Stimulated activated naive B cell treated with anti-CD40 and anti-IgM and Interleukin-4, amounts not matched to agents 10 μg/mL and 1 μg/mL and 100 μg/mL, for 72 hours (primary cell): ENCODE measurements around the gene TP53RK.

Experiments
- ATAC-seq, 2 donors: fragments of 150-1000 bp; cut with Tn5 transposase; replicated peaks; 2 replicates each; pipeline ENCODE4 v1.10.0; 2021; ENCODE audit warnings: moderate library complexity in 1 of 2
- DNase-seq: peaks from one replicate; pipeline ENCODE4 v3.0.0; 2021
- H3K27ac Mint-ChIP-seq: one replicate; pipeline ENCODE4 v1.8.0; 2022; ENCODE audit warnings: mild to moderate bottlenecking, mixed read lengths
- H3K27me3 Mint-ChIP-seq, 2 donors: one replicate each; pipeline ENCODE4 v1.8.0; 2022; ENCODE audit warnings: mixed read lengths in 2 of 2
- H3K36me3 Mint-ChIP-seq, 2 donors: one replicate each; pipeline ENCODE4 v1.8.0; 2022; ENCODE audit warnings: mixed read lengths in 2 of 2, mild to moderate bottlenecking in 1 of 2
- H3K4me1 Mint-ChIP-seq, 2 donors: one replicate each; pipeline ENCODE4 v1.8.0; 2022; ENCODE audit warnings: mixed read lengths in 2 of 2, mild to moderate bottlenecking in 1 of 2
- H3K4me3 Mint-ChIP-seq, 2 donors: one replicate each; pipeline ENCODE4 v1.8.0; 2022; ENCODE audit warnings: mild to moderate bottlenecking in 2 of 2, mixed read lengths in 2 of 2, moderate library complexity in 1 of 2
- H3K9me3 Mint-ChIP-seq, 2 donors: one replicate each; pipeline ENCODE4 v1.8.0; 2022; ENCODE audit warnings: mixed read lengths in 2 of 2, mild to moderate bottlenecking in 1 of 2

TP53RK gene

GRCh38 chr20:46713957-46714834, 25.0 kb upstream of the TP53RK start:
- DNase-seq (no peak), ATAC-seq (no peak)
- Mint-ChIP-seq H3K27ac (no peak overlapping the region), H3K36me3 (peaks cover 0 to under 1% of the 10 kb centered on the region in 2 donors), H3K9me3 (peaks cover 0 to under 1% of the 10 kb centered on the region in 2 donors), H3K4me1 (peaks cover 6 to 12% of the 10 kb centered on the region in 2 donors), H3K4me3 (no peak overlapping the region), H3K27me3 (peaks cover 40 to 49% of the 10 kb centered on the region in 2 donors)

GRCh38 chr20:46712056-46712636, 22.9 kb upstream of the TP53RK start:
- Mint-ChIP-seq H3K4me3 (no peak overlapping the region), H3K4me1 (peaks cover 9 to 16% of the 10 kb centered on the region in 2 donors), H3K27ac (no peak overlapping the region), H3K27me3 (peaks cover 55 to 64% of the 10 kb centered on the region in 2 donors), H3K9me3 (no peaks in the 10 kb centered on the region), H3K36me3 (peaks cover 0 to 4% of the 10 kb centered on the region in 2 donors)
- DNase-seq (no peak), ATAC-seq (no peak)

GRCh38 chr20:46710153-46710913, 21.1 kb upstream of the TP53RK start:
- peaks cover 3 to 4% of the 10 kb centered on the region in 2 donors for H3K36me3 Mint-ChIP-seq
- peak overlapping the region; percentile 83 to 85 for H3K4me3 Mint-ChIP-seq
- peaks cover 9 to 16% of the 10 kb centered on the region in 2 donors for H3K4me1 Mint-ChIP-seq
- ATAC-seq, result no peak
- peaks cover 56 to 65% of the 10 kb centered on the region in 2 donors for H3K27me3 Mint-ChIP-seq
- H3K9me3 Mint-ChIP-seq, result peaks cover 3 to 7% of the 10 kb centered on the region in 2 donors
- H3K27ac Mint-ChIP-seq, result no peak overlapping the region
- DNase-seq, result no peak

- peaks cover 56 to 63% of the 10 kb centered on the region in 2 donors for H3K27me3 Mint-ChIP-seq
Measured at GRCh38 chr20:46709459-46710152, 20.4 kb upstream of the TP53RK start, which contains the start of gene SLC2A10. TSS of gene SLC2A10 (plus strand) at chr20:46709649. CDS start at chr20:46709737, 88 bp downstream.

GRCh38 chr20:46709055-46709458, 19.8 kb upstream of the TP53RK start:
- H3K4me3 Mint-ChIP-seq, result peak overlapping the region; percentile 62 to 64
- ATAC-seq (no peak), DNase-seq (no peak)
- H3K27ac Mint-ChIP-seq, result peak overlapping the region; percentile 21
- peaks cover 52 to 63% of the 10 kb centered on the region in 2 donors for H3K27me3 Mint-ChIP-seq
- H3K4me1 Mint-ChIP-seq, result peaks cover 9 to 16% of the 10 kb centered on the region in 2 donors
- peaks cover 3 to 4% of the 10 kb centered on the region in 2 donors for H3K36me3 Mint-ChIP-seq
- H3K9me3 Mint-ChIP-seq, result peaks cover 3 to 7% of the 10 kb centered on the region in 2 donors

More at GRCh38 chr20:46709459-46710152, 20.4 kb upstream of the TP53RK start, which contains the start of gene SLC2A10:
- peaks cover 9 to 16% of the 10 kb centered on the region in 2 donors for H3K4me1 Mint-ChIP-seq
- H3K9me3 Mint-ChIP-seq, result peaks cover 3 to 7% of the 10 kb centered on the region in 2 donors
- ATAC-seq (peak; percentile 61 to 65), DNase-seq (no peak)
- H3K4me3 Mint-ChIP-seq, result peak within 1 kb of the TSS; percentile 83 to 85
- peak within 1 kb of the TSS; percentile 72 for H3K27ac Mint-ChIP-seq
- H3K36me3 Mint-ChIP-seq, result peaks cover 3 to 4% of the 10 kb centered on the region in 2 donors

- Mint-ChIP-seq H3K4me3 (no peak overlapping the region), H3K27me3 (peaks cover 48 to 60% of the 10 kb centered on the region in 2 donors), H3K27ac (no peak overlapping the region)
Measured at GRCh38 chr20:46708172-46708860, 19.1 kb upstream of the TP53RK start.

GRCh38 chr20:46706242-46706641, 17.0 kb upstream of the TP53RK start:
- H3K4me1 Mint-ChIP-seq, result peaks cover 9 to 16% of the 10 kb centered on the region in 2 donors
- peaks cover 3 to 4% of the 10 kb centered on the region in 2 donors for H3K36me3 Mint-ChIP-seq
- H3K4me3 Mint-ChIP-seq, result no peak overlapping the region
- no peak for DNase-seq
- peaks cover 3 to 7% of the 10 kb centered on the region in 2 donors for H3K9me3 Mint-ChIP-seq
- H3K27me3 Mint-ChIP-seq, result peaks cover 41 to 50% of the 10 kb centered on the region in 2 donors
- ATAC-seq, result no peak
- no peak overlapping the region for H3K27ac Mint-ChIP-seq

More at GRCh38 chr20:46708172-46708860, 19.1 kb upstream of the TP53RK start:
- H3K4me1 Mint-ChIP-seq, result peaks cover 9 to 16% of the 10 kb centered on the region in 2 donors
- H3K36me3 Mint-ChIP-seq, result peaks cover 3 to 4% of the 10 kb centered on the region in 2 donors
- H3K9me3 Mint-ChIP-seq, result peaks cover 3 to 7% of the 10 kb centered on the region in 2 donors
- DNase-seq (no peak), ATAC-seq (no peak)

GRCh38 chr20:46705378-46705729, 16.1 kb upstream of the TP53RK start:
- peaks cover 3 to 4% of the 10 kb centered on the region in 2 donors for H3K36me3 Mint-ChIP-seq
- ATAC-seq (no peak), DNase-seq (no peak)
- H3K4me1 Mint-ChIP-seq, result peaks cover 9 to 13% of the 10 kb centered on the region in 2 donors
- no peak overlapping the region for H3K27ac Mint-ChIP-seq
- peaks cover 38 to 49% of the 10 kb centered on the region in 2 donors for H3K27me3 Mint-ChIP-seq
- H3K4me3 Mint-ChIP-seq, result no peak overlapping the region
- peaks cover 3 to 7% of the 10 kb centered on the region in 2 donors for H3K9me3 Mint-ChIP-seq

GRCh38 chr20:46704714-46705377, 15.6 kb upstream of the TP53RK start:
- no peak overlapping the region for H3K4me3 Mint-ChIP-seq
- peaks cover 37 to 49% of the 10 kb centered on the region in 2 donors for H3K27me3 Mint-ChIP-seq
- H3K36me3 Mint-ChIP-seq, result peaks cover 3 to 4% of the 10 kb centered on the region in 2 donors
- ATAC-seq, result no peak
- H3K4me1 Mint-ChIP-seq, result peaks cover 5 to 8% of the 10 kb centered on the region in 2 donors
- H3K9me3 Mint-ChIP-seq, result peaks cover 3 to 7% of the 10 kb centered on the region in 2 donors
- no peak overlapping the region for H3K27ac Mint-ChIP-seq
- no peak for DNase-seq

- Mint-ChIP-seq H3K27me3 (peaks cover 36 to 45% of the 10 kb centered on the region in 2 donors), H3K9me3 (peaks cover 3 to 7% of the 10 kb centered on the region in 2 donors), H3K4me3 (no peak overlapping the region), H3K4me1 (no peaks in the 10 kb centered on the region), H3K27ac (no peak overlapping the region), H3K36me3 (peaks cover 0 to 3% of the 10 kb centered on the region in 2 donors)
- no peak for DNase-seq
- ATAC-seq, result no peak
Measured at GRCh38 chr20:46703435-46703834, 14.2 kb upstream of the TP53RK start.

GRCh38 chr20:46702447-46703203, 13.4 kb upstream of the TP53RK start:
- Mint-ChIP-seq H3K27ac (no peak overlapping the region), H3K9me3 (peaks cover 4 to 7% of the 10 kb centered on the region in 2 donors), H3K4me3 (no peak overlapping the region), H3K36me3 (peaks cover 0 to 3% of the 10 kb centered on the region in 2 donors), H3K27me3 (peaks cover 29 to 45% of the 10 kb centered on the region in 2 donors), H3K4me1 (no peaks in the 10 kb centered on the region)
- ATAC-seq, result no peak
- no peak for DNase-seq

GRCh38 chr20:46701986-46702385, 12.7 kb upstream of the TP53RK start:
- peaks cover 34 to 51% of the 10 kb centered on the region in 2 donors for H3K27me3 Mint-ChIP-seq
- ATAC-seq (no peak), DNase-seq (no peak)
- no peak overlapping the region for H3K27ac Mint-ChIP-seq
- H3K36me3 Mint-ChIP-seq, result peaks cover 0 to 3% of the 10 kb centered on the region in 2 donors
- no peak overlapping the region for H3K4me3 Mint-ChIP-seq
- H3K9me3 Mint-ChIP-seq, result peaks cover 4 to 7% of the 10 kb centered on the region in 2 donors
- H3K4me1 Mint-ChIP-seq, result no peaks in the 10 kb centered on the region
